Left cardiac atrium (tissue), 4 donors: ENCODE data around the gene RNF10. TPM values are rescaled to one million over a fixed set of nuclear protein-coding genes. Genes with fewer than 3 reads are reported as not detected.
A peak's percentile ranks its signal among the peaks of the same experiment; 100 is the strongest.
"Not testable (repeated sequence)": the region's sequence is repeated elsewhere in the genome, so short reads cannot be mapped to it uniquely, and the experiment has no call there.

ENCODE experiments used
- ATAC-seq, 2 donors: fragments of 200-7000 bp; cut with Tn5 transposase; one replicate each; pipeline ENCODE4 v1.9.1; 2020; ENCODE audit warnings: mild to moderate bottlenecking in 2 of 2, moderate library complexity in 2 of 2
- DNase-seq: peaks from one replicate; pipeline ENCODE4 v3.0.0-alpha.2; 2020
- intact Hi-C, 2 donors: fragments of 100-400 bp; cut with DNase I; formaldehyde crosslinking; loops; one replicate each; pipeline versions ENCODE4 v1.14.1 to v1.15.1; 2022 to 2023
- total RNA-seq, 2 donors: library from RNA; stranded (reverse); fragmentation: NEBNext Ultra II Directional; extraction: Animal tissue kit (Norgen Biotek cat#: 25700); gene quantifications; one replicate each; pipeline ENCODE4 v1.2.1, GENCODE V29; 2021
- donor health status: DM: no; HTN: yes; CAD: no.
- donor health status: DM: no; HTN: yes; CAD: no; lungs with severe emphysema.
- donor health status: DM: yes; HTN: yes; CAD: no.
- donor health status: Dilated cardiomyopathy.

Gene RNF10
- total RNA-seq, 2 donors from 2014 or later: 225 to 240 TPM

GRCh38 chr12:120515496-120515895 is 18.7 kb upstream of the RNF10 start:
- DNase-seq: no peak
- ATAC-seq: no peak
- intact Hi-C loops: no loop called here

GRCh38 chr12:120519324-120519723 is 14.8 kb upstream of the RNF10 start:
- intact Hi-C loops, ATAC-seq: not testable (repeated sequence)

GRCh38 chr12:120522568-120522967 is 11.6 kb upstream of the RNF10 start:
- intact Hi-C loops: no loop called here
- no peak for ATAC-seq
- no peak for DNase-seq

More at GRCh38 chr12:120519324-120519723, 14.8 kb upstream of the RNF10 start:
- DNase-seq: not testable (repeated sequence)

DNA sequence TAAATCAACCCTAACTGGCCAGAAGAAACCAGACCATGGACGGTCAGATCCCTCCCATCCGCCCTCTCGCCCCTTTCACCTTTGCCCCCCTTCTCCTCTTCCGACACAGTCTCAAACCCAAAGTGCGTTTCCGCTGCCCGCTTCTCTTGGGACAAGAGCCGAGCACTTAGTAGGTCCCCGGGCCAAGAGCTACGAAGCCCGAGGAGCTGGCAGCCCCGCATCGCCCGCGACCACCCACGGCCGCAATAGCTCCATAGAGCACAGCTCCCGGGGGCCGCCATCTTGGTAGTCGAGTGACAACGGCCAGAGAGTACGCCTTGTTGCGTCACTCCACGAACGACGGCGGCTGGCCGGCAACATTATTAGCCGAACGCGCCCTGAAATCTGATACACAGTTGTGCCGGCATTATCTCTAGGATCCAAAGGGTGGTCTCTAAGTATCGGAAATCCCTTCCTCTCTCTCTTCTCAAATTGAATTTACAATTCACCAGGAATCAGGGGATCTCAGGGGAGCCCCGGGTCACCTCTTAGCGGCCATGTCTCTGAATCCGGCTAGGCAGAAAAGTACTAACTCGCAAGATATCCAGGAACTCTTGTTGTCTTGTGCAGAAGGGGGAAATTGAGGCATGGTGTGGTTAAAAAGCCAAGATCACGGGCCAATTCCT is 5.2 kb upstream of the RNF10 start, which contains the start of gene COQ5:
COQ5 (minus strand) TSS at position 298 of the 665 bp plus-strand sequence; CDS start at position 281, 17 bp downstream.
- DNase-seq (peak; percentile 93), ATAC-seq (peak; percentile 97)
- intact Hi-C loops: no loop called here

GRCh38 chr12:120529641-120530417 is 4.3 kb upstream of the RNF10 start:
- intact Hi-C loops: no loop called here
- DNase-seq: no peak
- ATAC-seq: peak in 1 of 2 donors; percentile 13

DNA sequence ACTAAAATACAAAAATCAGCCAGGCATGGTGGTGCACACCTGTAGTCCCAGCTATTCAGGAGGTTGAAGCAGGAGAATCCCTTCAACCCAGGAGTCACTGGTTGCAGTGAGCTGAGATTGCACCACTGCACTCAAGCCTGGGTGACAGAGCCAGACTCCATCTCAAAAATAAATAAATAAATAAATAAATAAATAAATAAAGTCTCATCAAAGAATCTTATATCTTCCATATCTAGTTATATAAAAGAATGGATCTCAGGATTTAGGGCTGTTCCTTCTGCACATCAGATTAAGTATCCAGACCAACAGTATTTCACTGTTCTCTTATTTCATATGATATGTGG is 3.8 kb upstream of the RNF10 start:
- intact Hi-C loops, ATAC-seq, DNase-seq: not testable (repeated sequence)

- intact Hi-C loops: no loop called here
- no peak for DNase-seq
- no peak for ATAC-seq
Observed at GRCh38 chr12:120532701-120533238, 1.4 kb upstream of the RNF10 start.

DNA sequence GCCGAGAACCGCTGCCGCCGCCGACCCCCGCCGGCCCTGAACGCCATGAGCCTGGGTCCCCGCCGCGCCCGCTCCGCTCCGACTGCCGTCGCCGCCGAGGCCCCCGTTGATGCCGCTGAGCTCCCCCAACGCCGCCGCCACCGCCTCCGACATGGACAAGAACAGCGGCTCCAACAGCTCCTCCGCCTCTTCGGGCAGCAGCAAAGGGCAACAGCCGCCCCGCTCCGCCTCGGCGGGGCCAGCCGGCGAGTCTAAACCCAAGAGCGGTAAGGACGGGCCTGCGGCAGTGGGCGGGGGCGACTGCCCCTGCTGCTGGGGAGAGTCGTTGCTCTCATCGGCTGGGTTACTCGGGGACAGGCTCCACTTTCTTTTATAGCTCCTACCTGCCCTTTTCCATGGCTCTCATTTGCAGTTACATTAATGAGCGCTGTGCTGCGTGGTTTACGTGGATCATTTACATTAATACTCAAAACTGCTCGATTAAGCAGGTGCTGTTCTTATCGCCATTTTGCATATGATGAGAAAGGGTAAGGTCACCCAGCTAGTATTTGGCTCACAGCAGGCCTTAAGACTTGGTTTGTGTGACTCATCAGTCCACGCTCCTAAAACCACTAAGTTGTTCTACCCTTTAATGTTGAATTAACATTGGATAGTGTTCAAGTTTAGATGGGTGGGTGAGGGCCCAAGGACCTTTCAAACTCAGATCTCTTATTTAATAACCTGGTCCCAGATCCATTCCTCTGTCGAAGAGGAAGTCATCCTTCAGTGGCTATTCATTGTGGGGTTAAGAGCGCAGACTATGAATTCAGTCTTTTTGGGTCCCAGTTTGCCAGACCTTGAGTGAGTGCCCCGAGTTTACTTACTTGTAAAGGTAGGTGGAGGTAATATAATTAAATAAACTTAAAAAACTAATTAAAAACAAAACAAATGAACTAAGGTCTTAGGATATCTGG is 823 bp downstream of the RNF10 start:
- peak; percentile 55 to 61 for ATAC-seq
- peak; percentile 49 for DNase-seq
- intact Hi-C loops: no loop called here

DNA sequence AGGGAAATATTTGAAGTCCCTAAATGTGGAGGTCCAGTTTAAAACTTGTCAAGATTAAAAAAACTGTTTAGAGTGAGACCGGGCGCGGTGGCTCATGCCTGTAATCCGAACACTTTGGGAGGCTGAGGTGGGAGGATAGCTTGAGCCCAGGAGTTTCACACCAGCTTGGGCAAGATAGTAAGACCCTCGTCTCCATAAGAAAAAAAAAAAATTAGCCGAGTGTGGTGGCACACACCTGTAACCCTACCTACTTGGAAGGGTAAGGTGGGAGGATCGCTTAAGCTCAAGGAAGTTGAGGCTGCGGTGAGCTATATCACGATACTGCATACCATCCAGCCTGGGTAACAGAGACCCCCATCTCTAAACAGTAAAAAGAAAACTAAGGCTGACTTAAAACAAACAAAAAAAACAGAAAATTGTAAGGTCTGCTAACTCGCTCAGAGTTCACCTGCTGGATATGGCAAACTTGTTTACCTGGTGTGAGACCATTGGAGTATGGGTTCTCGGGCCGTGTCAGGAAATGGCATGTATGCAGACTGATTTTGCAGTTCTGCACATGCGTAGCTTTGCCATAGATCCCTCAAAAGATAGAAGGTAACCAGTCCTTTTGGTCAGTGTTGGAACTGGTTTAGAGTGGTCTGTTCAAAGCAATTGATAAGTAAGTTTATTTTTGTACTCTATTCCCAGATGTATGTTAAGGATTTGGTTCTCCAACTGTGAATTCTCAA is 2.1 kb downstream of the RNF10 start:
- intact Hi-C loops: no loop called here
- DNase-seq (no peak), ATAC-seq (no peak)

GRCh38 chr12:120537856-120538220 is 3.7 kb downstream of the RNF10 start:
- ATAC-seq (no peak), DNase-seq (no peak)
- intact Hi-C loops: no loop called here

GRCh38 chr12:120538281-120539156 is 4.4 kb downstream of the RNF10 start:
- peak; percentile 69 to 71 for ATAC-seq
- DNase-seq: peak; percentile 74
- intact Hi-C loops: no loop called here

DNA sequence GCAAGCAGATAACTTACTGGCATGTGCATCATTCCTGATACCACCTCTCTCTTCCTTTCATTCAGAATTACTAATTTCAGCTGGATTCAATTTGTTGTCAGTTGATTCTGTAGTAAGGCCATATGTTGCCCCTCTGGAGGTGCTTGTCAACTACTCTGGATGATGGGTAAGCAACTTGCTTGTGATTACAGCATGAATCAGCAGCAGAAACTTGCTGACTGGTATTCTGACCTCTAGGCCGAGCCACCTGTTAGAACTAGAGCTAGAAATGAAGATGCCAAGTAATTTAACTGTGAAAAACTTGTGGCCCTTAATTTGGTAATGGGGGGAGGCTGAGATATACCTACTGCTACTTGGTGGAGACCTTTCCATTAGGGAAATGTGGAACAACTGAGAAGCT is 5.1 kb downstream of the RNF10 start:
- intact Hi-C loops: no loop called here
- DNase-seq (no peak), ATAC-seq (peak in 1 of 2 donors; percentile 36)

- intact Hi-C loops: no loop called here
- ATAC-seq: peak; percentile 42 to 73
Observed at GRCh38 chr12:120540445-120540844, 6.3 kb downstream of the RNF10 start.

DNA sequence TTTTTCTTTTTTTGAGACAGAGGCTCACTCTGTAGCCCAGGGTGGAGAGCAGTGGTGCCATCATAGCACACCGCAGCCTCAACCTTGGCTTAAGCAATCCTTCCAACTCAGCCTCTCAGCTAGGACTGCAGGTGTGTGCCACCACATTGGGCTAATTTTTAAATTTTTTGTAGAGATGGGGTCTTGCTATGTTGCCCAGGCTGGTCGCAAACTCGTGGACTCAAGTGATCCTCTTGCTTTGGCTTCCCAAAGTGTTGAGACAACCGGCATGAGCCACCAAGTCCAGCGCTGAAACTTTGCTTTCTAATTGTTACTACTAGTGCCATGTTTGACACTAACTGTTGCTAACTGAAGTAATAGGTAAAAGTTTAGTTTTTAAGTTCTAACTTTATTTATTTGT is 8.0 kb downstream of the RNF10 start:
- intact Hi-C loops: no loop called here
- ATAC-seq (no peak), DNase-seq (no peak)

More at GRCh38 chr12:120540445-120540844, 6.3 kb downstream of the RNF10 start:
- no peak for DNase-seq

GRCh38 chr12:120544691-120545090 is 10.5 kb downstream of the RNF10 start:
- DNase-seq (no peak), ATAC-seq (no peak)
- intact Hi-C loops: no loop called here

- intact Hi-C loops: no loop called here
- ATAC-seq: no peak
- no peak for DNase-seq
Observed at GRCh38 chr12:120546050-120546386, 11.9 kb downstream of the RNF10 start.

DNA sequence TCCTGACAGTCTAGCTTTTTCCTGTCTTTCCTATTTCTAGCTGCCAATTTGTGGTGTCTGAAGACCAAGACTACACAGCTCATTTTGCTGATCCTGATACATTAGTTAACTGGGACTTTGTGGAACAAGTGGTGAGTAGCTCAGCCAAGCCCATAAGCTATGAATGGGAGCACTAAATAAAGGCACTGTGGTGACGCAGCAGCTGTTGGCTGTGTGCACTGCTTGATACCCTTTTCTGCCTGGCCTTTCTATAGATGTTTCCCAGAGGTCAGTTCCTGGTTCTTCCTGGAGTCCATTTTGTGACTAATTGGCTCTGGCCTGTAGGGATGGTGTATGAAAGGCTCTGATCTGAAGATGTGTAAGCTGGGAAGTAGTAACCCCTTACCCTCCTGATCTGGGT is 20.5 kb downstream of the RNF10 start:
- intact Hi-C loops: no loop called here
- DNase-seq (no peak), ATAC-seq (peak in 1 of 2 donors; percentile 29)

GRCh38 chr12:120557589-120557988 is 23.4 kb downstream of the RNF10 start:
- DNase-seq (no peak), ATAC-seq (no peak)
- intact Hi-C loops: no loop called here
